Stimulated activated CD8-positive, alpha-beta memory T cell treated with anti-CD3 and anti-CD28 coated beads, Interleukin-12 subunit alpha, Interleukin-12 subunit beta, amount 100 ng/mL, for 24 hours (primary cell): ENCODE data around the gene BRD1.

Experiments
- DNase-seq: peaks from one replicate; pipeline ENCODE4 v3.0.0-alpha.2; 2020; ENCODE audit errors: extremely low read depth

Gene BRD1

GRCh38 chr22:49827853-49828598 is at the start of gene BRD1:
Gene BRD1 (minus strand): TSS chr22:49827873. CDS start chr22:49824317, 3,556 bp downstream.
- no peak for DNase-seq

GRCh38 chr22:49873228-49873940 is 45.7 kb upstream of the BRD1 start:
- no peak for DNase-seq

- DNase-seq = no peak
Measured at GRCh38 chr22:49872347-49872746, 44.7 kb upstream of the BRD1 start.

DNA sequence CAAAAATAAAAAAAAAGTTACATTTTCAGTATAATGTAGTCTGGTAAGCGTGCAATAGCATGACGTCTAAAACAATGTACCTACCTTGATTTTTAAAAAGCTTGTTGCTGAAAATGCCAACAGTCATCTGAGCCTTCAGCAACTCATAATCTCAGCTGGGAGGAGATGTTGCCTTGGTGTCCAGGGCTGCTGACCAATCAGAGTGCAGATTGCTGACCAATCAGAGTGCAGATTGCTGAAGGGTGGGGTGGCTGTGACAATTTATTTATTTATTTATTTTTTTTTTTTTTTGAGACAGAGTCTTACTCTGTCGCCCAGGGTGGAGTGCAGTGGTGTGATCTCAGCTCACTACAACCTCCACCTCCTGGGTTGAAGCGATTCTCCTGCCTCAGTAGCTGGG is 43.8 kb upstream of the BRD1 start:
- no peak for DNase-seq

GRCh38 chr22:49869845-49870712 is 42.4 kb upstream of the BRD1 start:
- DNase-seq = no peak

- no peak for DNase-seq
Measured at GRCh38 chr22:49869086-49869830, 41.6 kb upstream of the BRD1 start.

- no peak for DNase-seq
Measured at GRCh38 chr22:49867303-49868265, 39.9 kb upstream of the BRD1 start.

DNA sequence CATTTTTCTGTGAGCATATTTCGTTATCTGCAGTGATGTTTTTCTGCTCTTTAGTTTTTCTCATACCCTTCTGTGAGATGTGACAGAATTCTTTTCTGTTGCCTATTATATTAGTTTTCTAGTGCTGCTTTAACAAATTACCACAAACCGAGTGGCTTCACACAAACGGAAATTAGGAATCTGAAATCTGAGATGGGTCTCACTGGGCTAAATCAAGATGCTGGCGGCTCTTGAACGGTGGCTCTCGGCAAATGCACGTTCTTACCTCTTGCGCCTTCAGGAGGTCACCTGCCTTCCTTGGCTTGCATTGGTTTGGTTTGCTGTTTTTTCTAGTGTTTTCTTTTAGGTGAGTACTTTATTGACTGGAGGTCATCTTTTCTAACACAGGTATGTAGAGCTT is 39.0 kb upstream of the BRD1 start:
- no peak for DNase-seq

DNA sequence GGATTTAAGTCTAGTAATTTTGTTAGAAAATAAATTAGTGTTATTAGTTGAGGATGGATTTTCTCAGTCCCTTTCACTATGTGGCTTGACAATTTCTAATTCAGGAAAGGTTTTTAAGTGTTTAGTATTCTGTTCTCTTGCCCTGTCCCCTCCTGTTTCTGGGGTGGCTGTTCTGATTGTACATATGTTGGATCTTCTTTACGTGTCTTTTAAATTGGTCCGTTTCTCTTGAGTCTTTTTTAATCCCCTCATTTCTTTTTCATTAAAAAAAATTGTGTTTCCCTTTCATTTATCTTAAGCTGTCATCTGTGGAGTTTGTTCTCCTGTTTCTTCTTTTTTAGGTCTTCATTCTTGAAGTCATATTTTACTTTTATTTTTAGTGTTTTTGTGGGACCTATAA is 38.5 kb upstream of the BRD1 start:
- DNase-seq = no peak

- DNase-seq = no peak
Measured at GRCh38 chr22:49865156-49865555, 37.5 kb upstream of the BRD1 start.

DNA sequence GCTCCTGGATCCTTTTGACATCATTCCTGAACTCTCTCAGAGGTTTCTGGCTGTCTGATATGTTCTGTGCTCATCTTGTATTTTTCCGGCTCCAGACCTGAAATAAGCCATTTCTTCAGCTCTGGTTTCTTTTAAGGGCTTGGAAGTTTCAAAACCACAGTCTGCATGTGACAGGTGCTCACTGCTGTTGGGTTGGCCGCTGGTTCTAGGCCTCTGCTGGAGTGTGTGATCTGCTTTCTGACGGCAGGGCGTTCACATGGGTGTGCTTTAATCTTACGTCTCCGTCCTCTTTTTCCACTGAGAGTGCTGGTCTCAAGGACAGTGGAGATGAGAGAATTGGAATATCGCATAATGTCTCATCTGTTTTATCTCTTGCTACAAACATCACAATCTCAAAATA is 36.3 kb upstream of the BRD1 start:
- no peak for DNase-seq

DNA sequence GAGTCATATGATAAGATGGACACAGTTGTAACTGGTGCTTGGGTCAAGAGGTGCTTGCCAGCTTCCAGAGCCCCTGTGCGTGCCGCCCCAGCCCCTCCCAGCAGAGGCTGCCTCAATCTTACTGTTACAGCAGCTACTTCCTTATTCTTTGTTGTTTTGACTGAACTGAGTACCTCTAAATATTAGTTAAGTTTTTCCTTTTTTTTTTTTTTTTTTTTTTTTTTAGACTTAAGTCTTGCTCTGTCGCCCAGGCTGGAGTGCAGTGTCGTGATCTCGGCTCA is 34.8 kb upstream of the BRD1 start:
- no peak for DNase-seq

DNA sequence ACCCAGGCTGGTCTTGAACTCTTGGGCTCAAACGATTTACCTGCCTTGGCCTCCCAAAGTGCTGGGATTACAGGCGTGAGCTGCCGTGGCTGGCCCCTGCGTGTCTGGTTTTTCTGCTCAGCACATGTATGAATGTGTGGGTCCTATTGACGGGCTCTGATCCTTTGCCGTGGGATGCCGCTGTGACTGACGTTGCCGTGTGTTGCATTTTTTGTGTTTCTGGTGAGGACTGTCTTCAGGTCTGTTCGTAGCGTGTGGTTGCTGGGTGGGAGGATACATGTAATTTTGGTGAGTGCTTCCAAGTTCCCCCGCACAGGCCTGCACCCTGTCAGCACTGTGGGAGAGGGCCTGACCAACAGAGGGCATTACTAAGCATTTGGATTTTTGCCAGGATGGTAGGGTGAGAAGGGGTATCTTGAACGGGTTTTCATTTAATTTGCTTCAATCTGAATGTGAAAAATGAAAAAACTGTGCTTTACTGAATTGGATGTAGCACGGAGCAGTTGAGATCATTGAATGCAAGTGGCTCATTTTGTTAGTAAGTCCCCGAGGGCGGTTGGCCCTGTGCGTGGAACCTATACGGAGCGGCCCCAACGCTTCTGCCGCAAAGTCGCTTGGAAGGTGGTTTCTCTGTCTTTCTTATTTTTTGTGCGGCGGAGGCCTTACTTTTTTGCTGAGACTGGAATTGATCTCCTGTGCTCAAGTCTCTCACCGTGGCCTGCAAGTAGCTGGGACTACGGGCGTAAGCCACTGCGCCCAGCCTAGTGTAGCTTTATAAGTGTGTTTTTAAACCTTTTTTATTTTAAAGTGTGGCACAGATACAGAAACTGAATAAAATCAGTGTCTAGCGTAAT is 34.2 kb upstream of the BRD1 start:
- DNase-seq = no peak

DNA sequence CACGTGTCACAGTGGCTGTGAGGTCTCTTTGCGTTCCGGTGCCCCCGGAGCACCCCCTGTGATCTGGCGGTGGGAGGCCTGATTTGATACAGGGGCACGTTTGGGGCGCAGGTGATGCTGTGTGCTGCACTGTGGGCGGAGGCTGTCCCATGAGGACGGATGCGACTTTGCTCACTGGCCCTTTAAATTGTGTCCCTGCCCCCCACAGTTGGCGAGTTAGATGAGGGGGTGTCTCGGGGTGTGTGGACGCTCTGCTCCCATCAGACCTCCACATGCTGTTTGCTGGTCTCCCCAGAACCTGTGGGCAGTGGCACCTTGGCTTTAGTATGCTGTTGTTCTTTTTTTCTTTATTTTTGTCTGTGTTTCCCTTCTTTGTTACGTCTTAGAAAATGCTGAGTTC is 31.2 kb upstream of the BRD1 start:
- no peak for DNase-seq

DNA sequence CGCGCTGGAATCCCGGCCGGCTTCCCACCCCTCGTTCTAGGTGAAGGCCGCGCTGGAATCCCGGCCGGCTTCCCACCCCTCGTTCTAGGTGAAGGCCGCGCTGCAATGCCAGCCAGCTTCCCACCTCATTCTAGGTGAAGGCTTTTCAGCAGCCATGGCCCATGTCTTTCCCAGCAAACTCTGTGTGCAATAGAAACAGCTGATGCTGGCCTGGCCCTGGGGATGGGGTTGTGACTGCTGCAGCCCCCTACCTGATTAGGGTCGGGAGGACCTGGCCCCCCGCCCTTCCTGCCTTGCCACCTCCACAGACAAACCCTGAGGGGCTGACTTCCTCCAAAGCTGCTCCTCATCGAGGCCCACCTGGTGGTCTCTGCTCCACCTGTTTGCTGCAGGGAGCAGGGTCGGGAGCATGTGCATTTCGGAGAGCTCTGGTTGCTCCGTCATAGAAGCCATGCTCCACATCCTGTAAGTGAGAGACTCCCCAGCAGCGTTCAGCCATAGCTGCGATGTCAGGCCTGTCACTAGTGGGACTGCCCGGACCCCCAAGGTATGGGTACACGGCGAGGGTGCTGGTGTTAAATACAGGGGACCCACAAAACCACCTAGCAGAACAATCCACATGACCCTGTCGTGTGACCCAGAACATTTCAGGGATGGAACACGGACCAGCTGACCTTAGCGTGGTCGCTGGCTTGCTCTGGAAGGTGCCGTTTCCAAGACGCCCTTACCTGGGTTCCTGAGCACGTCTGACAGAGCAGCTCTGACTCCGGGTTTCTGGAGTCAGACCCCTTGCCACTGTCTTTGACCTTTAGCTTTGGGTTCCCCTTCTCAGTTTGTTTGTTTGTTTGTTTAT is 29.3 kb upstream of the BRD1 start:
- DNase-seq = no peak

- no peak for DNase-seq
Measured at GRCh38 chr22:49856343-49856742, 28.7 kb upstream of the BRD1 start.

DNA sequence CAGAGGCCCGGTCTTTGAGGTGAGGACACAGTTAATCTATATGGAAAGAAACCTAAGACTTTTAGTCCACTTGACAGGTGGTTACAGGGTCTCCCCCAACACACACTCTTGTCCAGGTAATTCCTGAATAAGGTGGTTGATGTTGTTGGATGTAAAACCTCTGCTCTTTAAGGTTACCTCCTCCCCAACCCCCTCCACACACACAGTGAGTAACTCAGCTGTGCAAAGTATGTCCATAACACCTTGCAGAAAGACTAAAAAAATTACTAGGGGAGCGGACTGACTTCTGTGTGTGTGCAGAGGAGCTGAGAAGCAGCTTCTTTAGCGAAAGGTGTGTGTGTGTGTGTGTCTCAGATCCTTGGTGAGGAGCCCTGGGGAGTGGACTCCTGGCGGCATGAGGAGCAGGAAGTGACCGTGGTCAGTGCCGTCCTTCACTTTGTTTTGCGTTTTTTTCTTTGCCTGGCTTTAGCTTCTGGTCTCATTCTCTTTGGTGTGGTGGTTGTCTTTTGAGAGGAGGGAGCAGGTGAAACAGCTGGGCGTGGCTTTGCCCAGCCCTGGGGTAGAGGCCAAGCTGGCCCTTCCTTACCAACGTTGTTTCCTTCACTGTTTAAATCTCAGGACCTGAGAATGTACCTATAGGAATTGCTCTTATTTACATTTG is 27.7 kb upstream of the BRD1 start:
- no peak for DNase-seq
